ENCODE measurements around the gene CCDC54. TPM values are rescaled to one million over a fixed set of nuclear protein-coding genes. Genes with fewer than 3 reads are reported as not detected.

CCDC54 gene
- total RNA-seq, 2 donors from 2014 or later = not detected

GRCh38 chr3:107413264-107413663, 36.0 kb downstream of the CCDC54 start:
- peaks cover 5% of the 10 kb centered on the region in 2 donors for H3K9me3 Mint-ChIP-seq
- DNase-seq (ENCODE audit: low spot score in 2 of 2) = no peak
- ATAC-seq = no peak

GRCh38 chr3:107414325-107414964, 37.2 kb downstream of the CCDC54 start:
- Mint-ChIP-seq H3K27ac (no peak overlapping the region), H3K9me3 (peaks cover 2% of the 10 kb centered on the region in 2 donors), H3K36me3 (peaks cover 0 to 3% of the 10 kb centered on the region in 2 donors)
- ATAC-seq = peak; percentile 55 to 98
- DNase-seq (ENCODE audit: low spot score in 2 of 2) = no peak

More at GRCh38 chr3:107413264-107413663, 36.0 kb downstream of the CCDC54 start:
- Mint-ChIP-seq H3K36me3 (peaks cover 0 to 11% of the 10 kb centered on the region in 2 donors), H3K27ac (peak overlapping the region in 1 of 2 donors; percentile 22)

- Mint-ChIP-seq H3K9me3 (no peaks in the 10 kb centered on the region), H3K27ac (no peak overlapping the region), H3K36me3 (no peaks in the 10 kb centered on the region)
- no peak for DNase-seq (ENCODE audit: low spot score in 2 of 2)
- ATAC-seq = no peak
These were observed 38.9 kb downstream of the CCDC54 start for GRCh38 chr3:107416138-107416537.

GRCh38 chr3:107416886-107417285, 39.6 kb downstream of the CCDC54 start:
- Mint-ChIP-seq H3K36me3 (no peaks in the 10 kb centered on the region), H3K27ac (no peak overlapping the region), H3K9me3 (no peaks in the 10 kb centered on the region)
- DNase-seq (ENCODE audit: low spot score in 2 of 2) (no peak), ATAC-seq (no peak)

GRCh38 chr3:107421170-107421792, 44.0 kb downstream of the CCDC54 start:
- Mint-ChIP-seq H3K9me3 (no peaks in the 10 kb centered on the region), H3K36me3 (no peaks in the 10 kb centered on the region), H3K27ac (no peak overlapping the region)
- peak; percentile 61 to 79 for ATAC-seq
- DNase-seq (ENCODE audit: low spot score in 2 of 2) = peak in 1 of 2 donors; percentile 8

- DNase-seq (ENCODE audit: low spot score in 2 of 2) (no peak), ATAC-seq (no peak)
- Mint-ChIP-seq H3K9me3 (no peaks in the 10 kb centered on the region), H3K27ac (no peak overlapping the region), H3K36me3 (no peaks in the 10 kb centered on the region)
These were observed 44.6 kb downstream of the CCDC54 start for GRCh38 chr3:107421881-107422280.

- H3K27ac Mint-ChIP-seq = no peak overlapping the region
- no peaks in the 10 kb centered on the region for H3K9me3 Mint-ChIP-seq
- no peaks in the 10 kb centered on the region for H3K36me3 Mint-ChIP-seq
- ATAC-seq (no peak), DNase-seq (ENCODE audit: low spot score in 2 of 2) (no peak)
These were observed 47.8 kb downstream of the CCDC54 start for GRCh38 chr3:107425033-107425432.

- no peak overlapping the region for H3K27ac Mint-ChIP-seq
- ATAC-seq (no peak), DNase-seq (ENCODE audit: low spot score in 2 of 2) (no peak)
- no peaks in the 10 kb centered on the region for H3K36me3 Mint-ChIP-seq
- no peaks in the 10 kb centered on the region for H3K9me3 Mint-ChIP-seq
These were observed 49.0 kb downstream of the CCDC54 start for GRCh38 chr3:107426223-107426622.

Other genes starting within 250 kb of the CCDC54 start
- 10 to 100 TPM; 42.9 to 46.0 TPM for gene BBX, start 145.5 kb downstream of the CCDC54 start, total RNA-seq